NCI-H748 (cell line): ENCODE measurements around the gene FOXM1.

Experiments used
- DNase-seq: peaks from one replicate; lab custom pipeline; 2025; ENCODE audit not compliant: unreplicated experiment; lab: John Stamatoyannopoulos, UW

Gene FOXM1

GRCh38 chr12:2877047-2877952 lies at the start of gene FOXM1, which contains the start of gene RHNO1:
Gene FOXM1, minus strand, starts transcription at chr12:2877174. Its CDS starts 2,696 bp downstream, at chr12:2874478.
Gene RHNO1, plus strand, starts transcription at chr12:2877223. Its CDS starts 8,144 bp downstream, at chr12:2885367.
- peak; percentile 91 for DNase-seq

GRCh38 chr12:2925322-2925995 lies 48.5 kb upstream of the FOXM1 start:
- DNase-seq: no peak

- DNase-seq: no peak
These were observed 47.0 kb upstream of the FOXM1 start for GRCh38 chr12:2924019-2924418.

GRCh38 chr12:2923057-2923456 lies 46.1 kb upstream of the FOXM1 start:
- no peak for DNase-seq

GRCh38 chr12:2922329-2922728 lies 45.4 kb upstream of the FOXM1 start:
- no peak for DNase-seq

GRCh38 chr12:2919249-2919648 lies 42.3 kb upstream of the FOXM1 start:
- no peak for DNase-seq

- no peak for DNase-seq
These were observed 35.2 kb upstream of the FOXM1 start for GRCh38 chr12:2912216-2912575.

- no peak for DNase-seq
These were observed 27.3 kb upstream of the FOXM1 start for GRCh38 chr12:2904260-2904659.

- DNase-seq: no peak
These were observed 25.4 kb upstream of the FOXM1 start for GRCh38 chr12:2902272-2902880.

- no peak for DNase-seq
These were observed 23.7 kb upstream of the FOXM1 start for GRCh38 chr12:2900642-2901041.

- no peak for DNase-seq
These were observed 20.4 kb upstream of the FOXM1 start for GRCh38 chr12:2897418-2897817.

GRCh38 chr12:2895511-2895910 lies 18.5 kb upstream of the FOXM1 start:
- no peak for DNase-seq

GRCh38 chr12:2895051-2895451 lies 18.1 kb upstream of the FOXM1 start:
- DNase-seq: no peak

GRCh38 chr12:2893007-2893406 lies 16.0 kb upstream of the FOXM1 start:
- no peak for DNase-seq

GRCh38 chr12:2892246-2892645 lies 15.3 kb upstream of the FOXM1 start:
- no peak for DNase-seq

- DNase-seq: peak; percentile 60
These were observed 14.5 kb upstream of the FOXM1 start for GRCh38 chr12:2891240-2892053.

- peak; percentile 95 for DNase-seq
These were observed 13.6 kb upstream of the FOXM1 start, which contains the start of gene TULP3 for GRCh38 chr12:2890388-2891239. Gene TULP3, plus strand, starts transcription at chr12:2890891. Its CDS starts 57 bp downstream, at chr12:2890948.

GRCh38 chr12:2890001-2890387 lies 13.0 kb upstream of the FOXM1 start:
- DNase-seq: no peak

- DNase-seq: no peak
These were observed 9.9 kb upstream of the FOXM1 start for GRCh38 chr12:2886768-2887450.
